Measurements from ENCODE around the gene ESRP2.

The ESRP2 gene

DNA sequence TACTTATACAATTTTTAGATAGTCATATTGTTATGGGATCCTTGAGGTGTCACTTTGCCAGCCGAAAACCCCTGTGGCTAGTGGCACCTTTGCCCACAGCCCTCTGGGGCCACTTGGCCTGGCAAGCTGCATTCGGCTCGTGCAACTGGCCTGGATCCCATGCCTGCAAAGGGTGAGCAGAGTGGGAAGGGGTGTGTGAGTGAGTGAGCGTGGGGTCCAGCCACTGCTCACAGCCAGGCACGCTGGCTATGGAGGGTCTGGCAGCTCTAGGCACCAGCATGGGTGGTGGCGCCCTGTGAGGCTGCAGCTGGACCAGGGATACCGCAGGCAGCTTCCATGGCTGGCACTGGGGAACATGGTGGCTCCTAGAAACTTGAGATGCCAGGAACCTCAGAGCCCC, 49.0 kb downstream of the ESRP2 start:
- Histone ChIP-seq H3K9me2 (replicated peaks; ENCODE audit: low read depth, low read length) (no peaks in the 10 kb centered on the region), H3K4me1 (ENCODE audit: insufficient read depth, low read length, poor library complexity, severe bottlenecking) (no peaks in the 10 kb centered on the region), H3K79me2 (ENCODE audit: insufficient read depth, low read length) (no peaks in the 10 kb centered on the region), H3K9me3 (ENCODE audit: insufficient read depth, low read depth, low read length) (no peaks in the 10 kb centered on the region), H3K9ac (ENCODE audit: low read depth, low read length, poor library complexity, severe bottlenecking) (no peak overlapping the region), H3F3A (ENCODE audit: low read depth) (no peaks in the 10 kb centered on the region), H3K4me3 (ENCODE audit: low read length, poor library complexity, severe bottlenecking) (no peak overlapping the region), H3K36me3 (ENCODE audit: insufficient read depth, low read length) (peaks cover 91% of the 10 kb centered on the region), H3K4me2 (ENCODE audit: low read depth, low read length, poor library complexity, severe bottlenecking) (no peak overlapping the region), H4K20me1 (ENCODE audit: insufficient read depth, low read length, poor library complexity, severe bottlenecking) (peaks cover 3% of the 10 kb centered on the region), H3K27me3 (ENCODE audit: insufficient read depth, low read length, poor library complexity, severe bottlenecking) (no peaks in the 10 kb centered on the region), H2AFZ (ENCODE audit: low read length) (no peak overlapping the region)
- TF ChIP-seq, protein P1, sequence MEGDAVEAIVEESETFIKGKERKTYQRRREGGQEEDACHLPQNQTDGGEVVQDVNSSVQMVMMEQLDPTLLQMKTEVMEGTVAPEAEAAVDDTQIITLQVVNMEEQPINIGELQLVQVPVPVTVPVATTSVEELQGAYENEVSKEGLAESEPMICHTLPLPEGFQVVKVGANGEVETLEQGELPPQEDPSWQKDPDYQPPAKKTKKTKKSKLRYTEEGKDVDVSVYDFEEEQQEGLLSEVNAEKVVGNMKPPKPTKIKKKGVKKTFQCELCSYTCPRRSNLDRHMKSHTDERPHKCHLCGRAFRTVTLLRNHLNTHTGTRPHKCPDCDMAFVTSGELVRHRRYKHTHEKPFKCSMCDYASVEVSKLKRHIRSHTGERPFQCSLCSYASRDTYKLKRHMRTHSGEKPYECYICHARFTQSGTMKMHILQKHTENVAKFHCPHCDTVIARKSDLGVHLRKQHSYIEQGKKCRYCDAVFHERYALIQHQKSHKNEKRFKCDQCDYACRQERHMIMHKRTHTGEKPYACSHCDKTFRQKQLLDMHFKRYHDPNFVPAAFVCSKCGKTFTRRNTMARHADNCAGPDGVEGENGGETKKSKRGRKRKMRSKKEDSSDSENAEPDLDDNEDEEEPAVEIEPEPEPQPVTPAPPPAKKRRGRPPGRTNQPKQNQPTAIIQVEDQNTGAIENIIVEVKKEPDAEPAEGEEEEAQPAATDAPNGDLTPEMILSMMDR (conservative IDR thresholded peaks at IDR 0.05; ENCODE audit: low read length): no peak
- TF ChIP-seq EZH2phosphoT487 (IDR thresholded peaks at IDR 0.05; ENCODE audit: borderline replicate concordance): no peak

DNA sequence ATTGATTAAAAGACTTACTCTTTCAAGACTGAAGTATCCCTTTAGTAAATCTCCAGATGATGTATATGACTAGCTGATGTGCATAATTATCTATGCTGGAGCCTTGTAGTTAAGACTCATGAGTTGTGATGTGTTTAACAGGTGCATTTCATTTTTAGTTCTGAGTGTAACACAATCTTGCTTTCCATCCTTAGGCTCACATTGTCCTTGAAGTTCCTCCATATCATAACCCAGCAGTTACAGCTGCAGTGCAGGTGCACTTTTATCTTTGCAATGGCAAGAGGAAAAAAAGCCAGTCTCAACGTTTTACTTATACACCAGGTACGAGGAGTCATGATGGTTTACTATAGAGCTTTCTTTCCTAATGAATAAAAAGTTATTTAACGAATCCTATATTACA, 52.9 kb downstream of the ESRP2 start:
- H3F3A ChIP-seq (ENCODE audit: low read depth): no peaks in the 10 kb centered on the region
- no peaks in the 10 kb centered on the region for H3K27me3 ChIP-seq (ENCODE audit: insufficient read depth, low read length, poor library complexity, severe bottlenecking)
- H3K9ac ChIP-seq (ENCODE audit: low read depth, low read length, poor library complexity, severe bottlenecking): no peak overlapping the region
- no peak overlapping the region for H3K4me3 ChIP-seq (ENCODE audit: low read length, poor library complexity, severe bottlenecking)
- no peak for TF ChIP-seq EZH2phosphoT487 (IDR thresholded peaks at IDR 0.05; ENCODE audit: borderline replicate concordance)
- TF ChIP-seq, protein P1 (conservative IDR thresholded peaks at IDR 0.05; ENCODE audit: low read length): no peak
- peaks cover 84% of the 10 kb centered on the region for H3K36me3 ChIP-seq (ENCODE audit: insufficient read depth, low read length)
- no peaks in the 10 kb centered on the region for H4K20me1 ChIP-seq (ENCODE audit: insufficient read depth, low read length, poor library complexity, severe bottlenecking)
- no peaks in the 10 kb centered on the region for H3K9me3 ChIP-seq (ENCODE audit: insufficient read depth, low read depth, low read length)
- H3K4me2 ChIP-seq (ENCODE audit: low read depth, low read length, poor library complexity, severe bottlenecking): no peak overlapping the region
- H3K79me2 ChIP-seq (ENCODE audit: insufficient read depth, low read length): no peaks in the 10 kb centered on the region
- H3K4me1 ChIP-seq (ENCODE audit: insufficient read depth, low read length, poor library complexity, severe bottlenecking): no peaks in the 10 kb centered on the region
- H3K9me2 ChIP-seq (replicated peaks; ENCODE audit: low read depth, low read length): no peaks in the 10 kb centered on the region
- no peak overlapping the region for H2AFZ ChIP-seq (ENCODE audit: low read length)

DNA sequence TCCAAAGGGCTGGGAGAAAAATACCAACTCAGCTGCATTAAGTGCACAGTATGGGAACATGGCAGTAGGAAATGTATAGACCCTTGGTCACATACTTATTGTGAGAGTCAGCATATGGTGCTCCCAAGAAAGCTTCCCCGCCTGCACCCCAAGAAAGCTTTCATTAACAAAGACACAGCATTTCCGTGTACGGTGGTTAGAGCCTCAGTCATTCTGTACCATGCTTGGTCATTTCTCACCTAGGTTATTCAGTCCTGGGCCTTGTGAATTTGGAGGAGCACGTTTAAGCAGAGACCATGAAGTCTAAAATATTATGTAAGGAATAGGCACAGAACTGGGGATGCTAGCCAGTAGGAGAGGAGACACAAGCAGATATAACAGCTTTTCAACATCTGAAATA, 56.1 kb downstream of the ESRP2 start:
- H3K4me2 ChIP-seq (ENCODE audit: low read depth, low read length, poor library complexity, severe bottlenecking): no peak overlapping the region
- no peaks in the 10 kb centered on the region for H3K27me3 ChIP-seq (ENCODE audit: insufficient read depth, low read length, poor library complexity, severe bottlenecking)
- no peaks in the 10 kb centered on the region for H3K9me3 ChIP-seq (ENCODE audit: insufficient read depth, low read depth, low read length)
- H3K9ac ChIP-seq (ENCODE audit: low read depth, low read length, poor library complexity, severe bottlenecking): no peak overlapping the region
- TF ChIP-seq EZH2phosphoT487 (IDR thresholded peaks at IDR 0.05; ENCODE audit: borderline replicate concordance): no peak
- TF ChIP-seq, protein P1 (conservative IDR thresholded peaks at IDR 0.05; ENCODE audit: low read length): no peak
- H3K9me2 ChIP-seq (replicated peaks; ENCODE audit: low read depth, low read length): no peaks in the 10 kb centered on the region
- no peaks in the 10 kb centered on the region for H3F3A ChIP-seq (ENCODE audit: low read depth)
- H3K4me1 ChIP-seq (ENCODE audit: insufficient read depth, low read length, poor library complexity, severe bottlenecking): no peaks in the 10 kb centered on the region
- H3K79me2 ChIP-seq (ENCODE audit: insufficient read depth, low read length): no peaks in the 10 kb centered on the region
- H3K4me3 ChIP-seq (ENCODE audit: low read length, poor library complexity, severe bottlenecking): no peak overlapping the region
- H3K36me3 ChIP-seq (ENCODE audit: insufficient read depth, low read length): peaks cover 77% of the 10 kb centered on the region; the same call in 1 of the 2 replicates
- H2AFZ ChIP-seq (ENCODE audit: low read length): no peak overlapping the region
- H4K20me1 ChIP-seq (ENCODE audit: insufficient read depth, low read length, poor library complexity, severe bottlenecking): no peaks in the 10 kb centered on the region
